ENCODE measurements around the gene USPL1. TPM values are rescaled to one million over a fixed set of nuclear protein-coding genes. Genes with fewer than 3 reads are reported as not detected.

The USPL1 gene
- total and polyA plus RNA-seq, 7 donors: 6.6 to 18.4 (median 12.4) TPM

GRCh38 chr13:30608364-30608763, 9.4 kb upstream of the USPL1 start:
- WGBS, 3 donors: 31 to 45% (median 35%) methylated on average over 5 of the region's 5 CpGs
- intact Hi-C loops (cut with DNase I): no loop called here
- no peak overlapping the region for H3K27ac ChIP-seq
- ATAC-seq (peak in 1 of 4 donors; percentile 29), DNase-seq (no peak)
- no peaks in the 10 kb centered on the region for H3K4me1 ChIP-seq
- no peaks in the 10 kb centered on the region for H3K36me3 ChIP-seq (ENCODE audit: insufficient read depth in 1 of 2, low read depth in 1 of 2)
- no peaks in the 10 kb centered on the region for H3K9me3 ChIP-seq
- no peak for TF ChIP-seq CTCF (IDR thresholded peaks at IDR 0.05)
- H3K4me3 ChIP-seq: no peak overlapping the region
- no peaks in the 10 kb centered on the region for H3K27me3 ChIP-seq (ENCODE audit: insufficient read depth in 3 of 3, low read length in 2 of 3)

GRCh38 chr13:30610311-30610710, 7.4 kb upstream of the USPL1 start:
- Histone ChIP-seq H3K27me3 (ENCODE audit: insufficient read depth in 3 of 3, low read length in 2 of 3) (no peaks in the 10 kb centered on the region), H3K9me3 (no peaks in the 10 kb centered on the region), H3K4me3 (no peak overlapping the region), H3K27ac (no peak overlapping the region), H3K36me3 (ENCODE audit: insufficient read depth in 1 of 2, low read depth in 1 of 2) (no peaks in the 10 kb centered on the region), H3K4me1 (peaks cover 4% of the 10 kb centered on the region)
- DNase-seq (no peak), ATAC-seq (no peak)
- no peak for TF ChIP-seq CTCF (IDR thresholded peaks at IDR 0.05)
- intact Hi-C loops (cut with DNase I): loop anchor here in 1 of 2 donors (10.0 kb wide), 1 partner anchor 146 kb away; the partner anchor contains the start of gene HMGB1

- peak overlapping the region; percentile 98 for H3K27ac ChIP-seq
- intact Hi-C loops (cut with DNase I): loop anchor here (5.0 to 10.0 kb wide), 3 partner anchors 57 to 187 kb away; partner anchors contain the start of gene HMGB1 (in 1 of the 2)
- no peak for TF ChIP-seq CTCF (IDR thresholded peaks at IDR 0.05)
- ATAC-seq (no peak), DNase-seq (no peak)
- peak overlapping the region; percentile 88 for H3K4me3 ChIP-seq
- H3K9me3 ChIP-seq: no peaks in the 10 kb centered on the region
- WGBS, 3 donors: 12 to 21% (median 14%) methylated on average over 4 of the region's 4 CpGs
- no peaks in the 10 kb centered on the region for H3K27me3 ChIP-seq (ENCODE audit: insufficient read depth in 3 of 3, low read length in 2 of 3)
- peaks cover 24% of the 10 kb centered on the region for H3K4me1 ChIP-seq
- no peaks in the 10 kb centered on the region for H3K36me3 ChIP-seq (ENCODE audit: insufficient read depth in 1 of 2, low read depth in 1 of 2)
Measured at GRCh38 chr13:30615481-30615865, 2.2 kb upstream of the USPL1 start.

GRCh38 chr13:30615866-30616541, 1.7 kb upstream of the USPL1 start:
- Histone ChIP-seq H3K27ac (peak overlapping the region; percentile 98), H3K27me3 (ENCODE audit: insufficient read depth in 3 of 3, low read length in 2 of 3) (no peaks in the 10 kb centered on the region), H3K36me3 (ENCODE audit: insufficient read depth in 1 of 2, low read depth in 1 of 2) (no peaks in the 10 kb centered on the region), H3K4me1 (peaks cover 30% of the 10 kb centered on the region), H3K9me3 (no peaks in the 10 kb centered on the region), H3K4me3 (peak overlapping the region; percentile 88)
- ATAC-seq: no peak
- intact Hi-C loops (cut with DNase I): loop anchor here (5.0 to 10.0 kb wide), 3 partner anchors 56 to 186 kb away; partner anchors contain the start of gene HMGB1 (in 1 of the 2)
- WGBS, 3 donors: 1 to 3% (median 3%) methylated on average over 7 of the region's 7 CpGs
- no peak for TF ChIP-seq CTCF (IDR thresholded peaks at IDR 0.05)
- no peak for DNase-seq
